OCI-LY1 (cell line): ENCODE data around the gene CEP83.

Source experiments
- CTCF ChIP-seq: fragments of 200-600 bp; sonication (generic), shearing (Covaris generic); IDR thresholded peaks from 2 replicates; pipeline ENCODE4 v1.5.1; 2017; ENCODE audit warnings: mild to moderate bottlenecking, antibody characterized with exemption, low read length, moderate library complexity, mixed read lengths
- EZH2 ChIP-seq: fragments of 200-600 bp; sonication (generic), shearing (Covaris generic); IDR thresholded peaks from 2 replicates; pipeline ENCODE4 v1.8.0; 2017; ENCODE audit warnings: borderline replicate concordance, mixed run types, mild to moderate bottlenecking, antibody characterized with exemption, low read length, moderate library complexity, mixed read lengths

- TF ChIP-seq CTCF (no peak), EZH2 (no peak)
These were observed 193.5 kb downstream of the CEP83 start for GRCh38 chr12:94265966-94266745.
